Erythroblast (primary cell): ENCODE data around the gene C4orf51.

Source experiments
- GATA1 ChIP-seq: IDR thresholded peaks from 2 replicates; pipeline ENCODE4 v1.6.1; 2011; ENCODE audit warnings: low read depth, mild to moderate bottlenecking, control low read depth, low read length, moderate library complexity
- POLR2A ChIP-seq: IDR thresholded peaks from 2 replicates; pipeline ENCODE4 v1.6.1; 2011; ENCODE audit warnings: mild to moderate bottlenecking, low read length

- TF ChIP-seq POLR2A (no peak), GATA1 (no peak)
These were observed 15.0 kb downstream of the C4orf51 start for GRCh38 chr4:145694929-145695328.
